Measurements from ENCODE around the gene DDN.

Gene DDN

GRCh38 chr12:48970702-48971334, 28.4 kb downstream of the DDN start:
- no peak overlapping the region for H3K4me3 ChIP-seq (replicated peaks; ENCODE audit: low read depth, low read length)
- no peak for TF ChIP-seq CTCF (IDR thresholded peaks at IDR 0.05; ENCODE audit: low read length, missing control alignments)
- no peak for DNase-seq (ENCODE audit: low read depth)

DNA sequence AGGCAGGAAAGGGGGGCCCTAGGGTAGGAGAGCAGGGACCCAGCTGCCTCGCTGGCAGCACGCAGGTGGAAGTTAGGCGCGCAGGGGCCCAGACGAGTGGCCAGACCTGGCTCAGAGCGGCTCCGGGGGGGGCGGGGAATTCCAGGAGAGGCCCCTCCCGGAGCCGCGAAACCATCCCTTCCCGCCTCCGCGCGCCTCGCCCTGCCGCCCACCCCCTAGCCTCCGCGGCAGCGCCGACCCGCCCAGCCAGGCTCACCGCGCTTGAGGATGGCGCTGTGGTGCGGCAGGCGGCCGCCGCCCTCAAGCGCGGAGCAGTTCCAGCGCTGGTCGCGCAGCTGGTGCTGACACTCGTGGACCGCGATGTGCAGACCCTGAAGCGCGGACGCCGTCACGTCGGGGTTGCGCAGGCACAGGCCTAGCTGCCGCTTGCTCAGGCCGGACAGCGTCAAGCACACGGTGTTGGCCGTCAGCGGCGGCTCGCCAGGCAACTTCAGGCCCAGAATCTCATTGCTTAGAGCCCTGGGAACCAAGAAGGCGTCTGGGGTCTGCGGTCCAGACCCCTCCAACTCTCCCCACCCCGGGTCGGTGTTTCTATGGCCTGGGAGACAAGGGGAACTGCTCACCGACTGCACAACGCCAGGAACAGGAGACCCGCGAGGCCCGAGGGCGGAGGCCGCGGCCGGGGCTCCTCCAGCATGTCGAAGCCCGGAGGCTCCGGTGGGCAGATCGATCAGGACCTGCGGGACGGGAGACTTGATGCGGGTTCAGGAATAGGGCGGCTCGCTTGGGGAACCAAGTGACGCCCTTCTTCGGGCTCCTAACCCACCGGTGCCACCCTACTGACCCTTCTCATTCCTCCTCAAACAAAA, 29.1 kb downstream of the DDN start:
- no peak for DNase-seq (ENCODE audit: low read depth)
- no peak for TF ChIP-seq CTCF (IDR thresholded peaks at IDR 0.05; ENCODE audit: low read length, missing control alignments)
- H3K4me3 ChIP-seq (replicated peaks; ENCODE audit: low read depth, low read length), result no peak overlapping the region

GRCh38 chr12:48969160-48969771, 29.9 kb downstream of the DDN start:
- no peak overlapping the region for H3K4me3 ChIP-seq (replicated peaks; ENCODE audit: low read depth, low read length)
- TF ChIP-seq CTCF (IDR thresholded peaks at IDR 0.05; ENCODE audit: low read length, missing control alignments), result no peak
- no peak for DNase-seq (ENCODE audit: low read depth)

- no peak for DNase-seq (ENCODE audit: low read depth)
- TF ChIP-seq CTCF (IDR thresholded peaks at IDR 0.05; ENCODE audit: low read length, missing control alignments), result no peak
- H3K4me3 ChIP-seq (replicated peaks; ENCODE audit: low read depth, low read length), result no peak overlapping the region
These were observed 30.7 kb downstream of the DDN start for GRCh38 chr12:48968467-48968866.

DNA sequence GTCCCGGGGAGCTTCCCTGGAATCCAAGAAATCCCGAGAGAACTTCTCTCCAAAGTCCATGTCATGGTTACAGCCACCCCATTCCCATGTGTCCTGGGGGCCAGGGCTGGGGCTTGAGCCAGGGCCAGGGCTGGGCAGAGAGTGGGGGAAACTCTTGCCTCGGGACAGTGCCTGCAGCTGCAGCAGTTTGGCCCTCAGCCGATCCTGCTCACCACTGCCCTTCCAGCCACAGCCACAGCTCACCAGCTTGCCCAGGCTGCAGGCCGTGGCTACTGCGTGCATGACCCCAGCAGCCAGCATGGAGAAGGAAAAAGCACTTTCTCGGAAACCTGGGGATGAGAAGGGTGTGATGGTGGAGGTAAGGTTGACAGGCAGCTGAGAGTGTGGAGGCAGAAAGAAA, 31.2 kb downstream of the DDN start:
- TF ChIP-seq CTCF (IDR thresholded peaks at IDR 0.05; ENCODE audit: low read length, missing control alignments), result no peak
- no peak for DNase-seq (ENCODE audit: low read depth)

DNA sequence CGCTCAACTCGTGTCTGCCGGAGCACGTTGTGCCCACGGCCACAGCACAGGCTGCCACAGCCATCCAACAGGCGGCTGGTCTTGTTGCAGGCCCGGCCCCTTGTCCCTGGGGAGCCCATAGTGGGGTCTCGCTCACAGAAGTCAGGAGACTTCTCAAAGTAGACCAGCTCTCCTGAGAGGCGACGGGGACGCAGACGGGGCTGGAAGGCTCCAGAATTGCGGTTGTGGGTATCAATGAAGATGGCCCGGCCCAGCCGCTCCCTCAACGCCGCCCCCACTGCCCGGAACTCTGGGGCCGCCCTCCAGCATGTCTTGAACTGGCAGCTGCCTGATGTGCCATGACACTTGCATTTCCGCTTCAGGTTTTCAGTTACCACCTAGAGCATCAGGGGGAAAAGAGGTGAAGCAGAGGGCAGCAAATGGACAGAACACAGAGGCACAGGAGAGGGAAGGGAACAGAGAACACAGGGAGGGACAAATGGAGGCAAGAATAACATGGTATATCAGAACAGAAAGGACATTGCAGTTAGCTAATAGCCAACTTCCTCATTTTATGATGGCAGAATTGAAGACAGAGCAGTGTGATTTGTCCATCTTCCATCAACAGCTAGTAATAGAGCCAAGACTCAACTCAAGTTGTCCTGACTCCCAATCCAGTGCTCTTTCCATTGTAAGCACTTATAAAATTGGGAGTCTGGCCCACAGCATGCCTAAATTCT, 32.8 kb downstream of the DDN start:
- no peak for TF ChIP-seq CTCF (IDR thresholded peaks at IDR 0.05; ENCODE audit: low read length, missing control alignments)

More for the DNA sequence above, 31.2 kb downstream of the DDN start:
- no peak overlapping the region for H3K4me3 ChIP-seq (replicated peaks; ENCODE audit: low read depth, low read length)

More for the DNA sequence above, 32.8 kb downstream of the DDN start:
- H3K4me3 ChIP-seq (replicated peaks; ENCODE audit: low read depth, low read length), result no peak overlapping the region
- no peak for DNase-seq (ENCODE audit: low read depth)

Measured in fibroblast of pulmonary artery (primary cell).